ENCODE results near the gene TBC1D9. TPM values are rescaled to one million over a fixed set of nuclear protein-coding genes. Genes with fewer than 3 reads are reported as not detected.

TBC1D9 gene
- total RNA-seq, 1 experiment from 2014 or later: 9.5 TPM

DNA sequence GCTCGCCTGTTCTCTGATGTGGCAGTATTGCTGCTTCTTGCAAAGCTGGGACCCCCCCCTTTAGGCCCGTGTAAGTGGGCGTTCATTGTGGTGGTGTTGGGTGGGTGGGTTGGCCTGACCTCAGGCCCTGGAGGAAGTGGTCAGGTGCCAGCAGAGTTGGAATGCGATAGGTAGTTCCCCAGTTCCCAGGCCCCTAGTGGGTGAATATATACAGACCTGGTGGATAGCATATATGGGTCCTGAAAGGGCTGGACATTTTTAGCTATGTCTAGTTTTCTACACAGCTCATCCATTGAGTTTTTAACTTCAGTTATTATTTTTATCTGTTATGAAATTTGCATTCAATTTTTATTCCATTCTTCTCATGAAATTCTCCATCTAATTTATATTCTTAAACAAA lies 151.6 kb downstream of the TBC1D9 start (continued):
- TF ChIP-seq, protein P1, sequence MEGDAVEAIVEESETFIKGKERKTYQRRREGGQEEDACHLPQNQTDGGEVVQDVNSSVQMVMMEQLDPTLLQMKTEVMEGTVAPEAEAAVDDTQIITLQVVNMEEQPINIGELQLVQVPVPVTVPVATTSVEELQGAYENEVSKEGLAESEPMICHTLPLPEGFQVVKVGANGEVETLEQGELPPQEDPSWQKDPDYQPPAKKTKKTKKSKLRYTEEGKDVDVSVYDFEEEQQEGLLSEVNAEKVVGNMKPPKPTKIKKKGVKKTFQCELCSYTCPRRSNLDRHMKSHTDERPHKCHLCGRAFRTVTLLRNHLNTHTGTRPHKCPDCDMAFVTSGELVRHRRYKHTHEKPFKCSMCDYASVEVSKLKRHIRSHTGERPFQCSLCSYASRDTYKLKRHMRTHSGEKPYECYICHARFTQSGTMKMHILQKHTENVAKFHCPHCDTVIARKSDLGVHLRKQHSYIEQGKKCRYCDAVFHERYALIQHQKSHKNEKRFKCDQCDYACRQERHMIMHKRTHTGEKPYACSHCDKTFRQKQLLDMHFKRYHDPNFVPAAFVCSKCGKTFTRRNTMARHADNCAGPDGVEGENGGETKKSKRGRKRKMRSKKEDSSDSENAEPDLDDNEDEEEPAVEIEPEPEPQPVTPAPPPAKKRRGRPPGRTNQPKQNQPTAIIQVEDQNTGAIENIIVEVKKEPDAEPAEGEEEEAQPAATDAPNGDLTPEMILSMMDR (IDR thresholded peaks at IDR 0.05 in 2 of 3, conservative IDR thresholded peaks at IDR 0.05 in 1 of 3; ENCODE audit: borderline replicate concordance in 1 of 3, insufficient read depth in 1 of 3, low read depth in 2 of 3, low read length in 2 of 3): no peak; a peak in 1 of 6 replicates
- TF ChIP-seq FOSL1 (IDR thresholded peaks at IDR 0.05; ENCODE audit: low read depth): no peak
- no peak for TF ChIP-seq SIN3A (IDR thresholded peaks at IDR 0.05; ENCODE audit: low read depth)
- TF ChIP-seq YY1 (IDR thresholded peaks at IDR 0.05; ENCODE audit: extremely low read depth, insufficient replicate concordance, low read depth, low read length): no peak

DNA sequence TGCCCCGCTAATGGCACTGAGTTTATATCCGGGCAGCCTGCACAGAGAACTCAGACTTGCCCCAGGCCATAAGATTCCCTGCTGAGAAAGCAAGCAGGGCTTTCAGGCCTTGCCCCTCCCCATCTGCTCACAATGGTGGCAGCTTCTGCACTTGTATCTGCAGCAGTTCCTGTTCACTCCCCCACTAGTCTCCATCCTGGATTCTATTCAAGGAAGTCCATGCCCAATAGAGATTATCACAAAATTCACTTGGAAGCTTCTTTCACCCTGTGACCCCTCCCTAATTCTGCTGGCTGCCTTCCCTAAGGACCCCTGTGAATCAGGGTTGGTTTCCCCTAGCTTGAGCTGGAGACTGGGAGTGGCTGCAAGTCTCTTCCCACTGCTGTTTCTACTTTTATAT lies 152.9 kb downstream of the TBC1D9 start:
- intact Hi-C loops (cut with micrococcal nuclease): no loop called here
- DNase-seq (ENCODE audit: low read depth, low spot score): no peak
- no TSS peak for BruUV-seq (replicated peaks)

More for the DNA sequence above, 152.9 kb downstream of the TBC1D9 start:
- Histone ChIP-seq H3K4me2 (ENCODE audit: low read length) (no peak overlapping the region), H3K27me3 (ENCODE audit: insufficient read depth, low read length) (no peaks in the 10 kb centered on the region), H4K20me1 (ENCODE audit: insufficient read depth) (no peaks in the 10 kb centered on the region), H3K36me3 (ENCODE audit: control insufficient read depth in 1 of 2, insufficient read depth in 2 of 2, low read length in 2 of 2) (no peaks in the 10 kb centered on the region), H3K9ac (ENCODE audit: low read length) (no peak overlapping the region), H2AFZ (ENCODE audit: low read depth, low read length, poor library complexity, severe bottlenecking) (no peak overlapping the region), H3K9me2 (ENCODE audit: insufficient read depth) (no peaks in the 10 kb centered on the region; the same call in 1 of the 2 replicates), H3K9me3 (ENCODE audit: control insufficient read depth in 1 of 2, insufficient read depth in 1 of 2, low read depth in 1 of 2, low read length in 2 of 2) (no peaks in the 10 kb centered on the region), H3K4me1 (ENCODE audit: control insufficient read depth in 1 of 2, insufficient read depth in 2 of 2, low read length in 2 of 2) (no peaks in the 10 kb centered on the region), H3K79me2 (ENCODE audit: insufficient read depth, low read length) (no peaks in the 10 kb centered on the region), H3K27ac (ENCODE audit: low read depth, low read length) (no peak overlapping the region), H3K4me3 (replicated peaks in 1 of 2; ENCODE audit: low read depth in 1 of 2, low read length in 2 of 2) (no peak overlapping the region)
- no peak for TF ChIP-seq SRF (IDR thresholded peaks at IDR 0.05; ENCODE audit: low read depth)
- no peak for TF ChIP-seq JUND (IDR thresholded peaks at IDR 0.05)
- TF ChIP-seq ZFX (IDR thresholded peaks at IDR 0.05): no peak
- TF ChIP-seq TCF7L2 (IDR thresholded peaks at IDR 0.05; ENCODE audit: borderline replicate concordance, extremely low read depth, insufficient read depth, insufficient read length): no peak
- TF ChIP-seq CEBPB (IDR thresholded peaks at IDR 0.05; ENCODE audit: low read depth): no peak
- no peak for TF ChIP-seq YY1 (IDR thresholded peaks at IDR 0.05; ENCODE audit: extremely low read depth, insufficient replicate concordance, low read depth, low read length)
- TF ChIP-seq SP1 (IDR thresholded peaks at IDR 0.05; ENCODE audit: low read depth): no peak
- no peak for TF ChIP-seq POLR2A (IDR thresholded peaks at IDR 0.05; ENCODE audit: borderline replicate concordance, extremely low read depth, insufficient read depth, insufficient read length)
- no peak for TF ChIP-seq EGR1 (IDR thresholded peaks at IDR 0.05; ENCODE audit: low read depth)
- TF ChIP-seq SIN3A (IDR thresholded peaks at IDR 0.05; ENCODE audit: low read depth): no peak
- TF ChIP-seq CBX3 (IDR thresholded peaks at IDR 0.05; ENCODE audit: low read depth): no peak
- TF ChIP-seq POLR2AphosphoS5 (IDR thresholded peaks at IDR 0.05; ENCODE audit: low read depth, low read length): no peak
- TF ChIP-seq FOSL1 (IDR thresholded peaks at IDR 0.05; ENCODE audit: low read depth): no peak
- TF ChIP-seq ELF1 (IDR thresholded peaks at IDR 0.05; ENCODE audit: borderline replicate concordance, low read depth): no peak
- no peak for TF ChIP-seq RAD21 (IDR thresholded peaks at IDR 0.05; ENCODE audit: low read depth)
- TF ChIP-seq, protein P1 (IDR thresholded peaks at IDR 0.05 in 2 of 3, conservative IDR thresholded peaks at IDR 0.05 in 1 of 3; ENCODE audit: borderline replicate concordance in 1 of 3, insufficient read depth in 1 of 3, low read depth in 2 of 3, low read length in 2 of 3): no peak
- TF ChIP-seq, protein P2, sequence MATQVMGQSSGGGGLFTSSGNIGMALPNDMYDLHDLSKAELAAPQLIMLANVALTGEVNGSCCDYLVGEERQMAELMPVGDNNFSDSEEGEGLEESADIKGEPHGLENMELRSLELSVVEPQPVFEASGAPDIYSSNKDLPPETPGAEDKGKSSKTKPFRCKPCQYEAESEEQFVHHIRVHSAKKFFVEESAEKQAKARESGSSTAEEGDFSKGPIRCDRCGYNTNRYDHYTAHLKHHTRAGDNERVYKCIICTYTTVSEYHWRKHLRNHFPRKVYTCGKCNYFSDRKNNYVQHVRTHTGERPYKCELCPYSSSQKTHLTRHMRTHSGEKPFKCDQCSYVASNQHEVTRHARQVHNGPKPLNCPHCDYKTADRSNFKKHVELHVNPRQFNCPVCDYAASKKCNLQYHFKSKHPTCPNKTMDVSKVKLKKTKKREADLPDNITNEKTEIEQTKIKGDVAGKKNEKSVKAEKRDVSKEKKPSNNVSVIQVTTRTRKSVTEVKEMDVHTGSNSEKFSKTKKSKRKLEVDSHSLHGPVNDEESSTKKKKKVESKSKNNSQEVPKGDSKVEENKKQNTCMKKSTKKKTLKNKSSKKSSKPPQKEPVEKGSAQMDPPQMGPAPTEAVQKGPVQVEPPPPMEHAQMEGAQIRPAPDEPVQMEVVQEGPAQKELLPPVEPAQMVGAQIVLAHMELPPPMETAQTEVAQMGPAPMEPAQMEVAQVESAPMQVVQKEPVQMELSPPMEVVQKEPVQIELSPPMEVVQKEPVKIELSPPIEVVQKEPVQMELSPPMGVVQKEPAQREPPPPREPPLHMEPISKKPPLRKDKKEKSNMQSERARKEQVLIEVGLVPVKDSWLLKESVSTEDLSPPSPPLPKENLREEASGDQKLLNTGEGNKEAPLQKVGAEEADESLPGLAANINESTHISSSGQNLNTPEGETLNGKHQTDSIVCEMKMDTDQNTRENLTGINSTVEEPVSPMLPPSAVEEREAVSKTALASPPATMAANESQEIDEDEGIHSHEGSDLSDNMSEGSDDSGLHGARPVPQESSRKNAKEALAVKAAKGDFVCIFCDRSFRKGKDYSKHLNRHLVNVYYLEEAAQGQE (IDR thresholded peaks at IDR 0.05; ENCODE audit: low read depth): no peak
- ChIA-PET POLR2A (no interaction called here), RAD21 (ENCODE audit: low non-redundant PET in 1 of 2, low total read pairs in 2 of 2, uncharacterized antibody in 2 of 2, unreplicated experiment in 2 of 2) (no interaction called here), CTCF (interaction anchor here (0.8 kb wide), 1 partner anchor 243 kb away, joined by 3 read pairs; no protein-coding TSS in a partner anchor)
- no peak for ATAC-seq
